ENCODE measurements around the gene GRIK3.

DNA sequence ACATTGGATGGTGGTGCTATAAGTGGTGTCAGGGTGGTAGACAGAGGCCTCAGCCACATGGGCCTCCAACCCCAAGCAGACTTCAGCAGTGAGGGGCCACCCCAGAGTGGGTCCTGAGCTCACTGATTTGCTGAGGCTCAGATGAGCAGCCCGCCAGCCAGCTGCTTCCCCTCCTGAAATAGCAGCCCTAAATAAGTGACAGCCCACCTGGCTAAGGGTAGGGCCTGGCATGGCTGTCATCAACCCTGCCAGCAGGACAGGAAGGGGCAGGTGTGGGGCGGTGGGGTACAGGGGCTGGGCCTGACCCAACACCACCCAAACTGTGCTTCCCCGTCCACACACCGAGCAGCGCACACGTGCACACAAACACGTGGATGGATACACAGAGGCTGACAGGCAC, 79.3 kb downstream of the GRIK3 start:
- TF ChIP-seq, protein P1, sequence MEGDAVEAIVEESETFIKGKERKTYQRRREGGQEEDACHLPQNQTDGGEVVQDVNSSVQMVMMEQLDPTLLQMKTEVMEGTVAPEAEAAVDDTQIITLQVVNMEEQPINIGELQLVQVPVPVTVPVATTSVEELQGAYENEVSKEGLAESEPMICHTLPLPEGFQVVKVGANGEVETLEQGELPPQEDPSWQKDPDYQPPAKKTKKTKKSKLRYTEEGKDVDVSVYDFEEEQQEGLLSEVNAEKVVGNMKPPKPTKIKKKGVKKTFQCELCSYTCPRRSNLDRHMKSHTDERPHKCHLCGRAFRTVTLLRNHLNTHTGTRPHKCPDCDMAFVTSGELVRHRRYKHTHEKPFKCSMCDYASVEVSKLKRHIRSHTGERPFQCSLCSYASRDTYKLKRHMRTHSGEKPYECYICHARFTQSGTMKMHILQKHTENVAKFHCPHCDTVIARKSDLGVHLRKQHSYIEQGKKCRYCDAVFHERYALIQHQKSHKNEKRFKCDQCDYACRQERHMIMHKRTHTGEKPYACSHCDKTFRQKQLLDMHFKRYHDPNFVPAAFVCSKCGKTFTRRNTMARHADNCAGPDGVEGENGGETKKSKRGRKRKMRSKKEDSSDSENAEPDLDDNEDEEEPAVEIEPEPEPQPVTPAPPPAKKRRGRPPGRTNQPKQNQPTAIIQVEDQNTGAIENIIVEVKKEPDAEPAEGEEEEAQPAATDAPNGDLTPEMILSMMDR (conservative IDR thresholded peaks at IDR 0.05; ENCODE audit: low read length): no peak
- no peak for TF ChIP-seq EZH2phosphoT487 (IDR thresholded peaks at IDR 0.05; ENCODE audit: borderline replicate concordance, low read depth, low read length)

Data from OCI-LY7 (cell line).